ENCODE measurements around the gene RPGRIP1.

Gene RPGRIP1

DNA sequence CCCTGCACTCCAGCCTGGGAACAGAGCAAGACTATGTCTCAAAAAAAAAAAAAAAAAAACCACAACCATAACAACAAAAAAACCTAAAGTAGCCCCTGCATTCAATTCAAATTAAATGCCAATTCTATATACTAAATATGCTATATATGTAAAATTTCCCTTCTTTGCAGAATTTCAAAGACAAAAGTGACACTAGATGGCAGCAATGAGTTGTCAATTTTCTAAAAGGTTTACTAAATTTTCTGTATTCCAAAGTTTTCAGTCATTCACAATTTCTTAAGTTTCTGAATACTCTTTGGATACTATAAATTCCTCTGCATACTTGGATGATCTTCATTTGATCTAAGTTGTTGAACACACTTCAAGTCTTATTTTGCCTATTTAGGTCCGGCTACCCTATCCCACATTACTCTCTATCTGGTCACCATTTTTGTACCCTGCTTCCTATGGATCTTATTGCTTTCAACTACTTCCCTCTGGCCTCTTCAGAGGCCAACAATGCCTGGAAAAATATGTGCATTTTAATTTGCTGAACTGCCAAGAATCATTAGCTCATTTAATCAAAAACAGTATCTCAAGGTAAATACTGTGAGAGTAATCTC is 38.6 kb upstream of the RPGRIP1 start:
- H3K36me3 ChIP-seq (ENCODE audit: control insufficient read depth in 2 of 2, insufficient read depth in 1 of 2, low read length in 2 of 2), result peaks cover 59 to 83% of the 10 kb centered on the region in 2 experiments
- no peak overlapping the region for H3K27ac ChIP-seq (ENCODE audit: extremely low read depth, low read depth, low read length)
- ChIA-PET POLR2A (no interaction called here), CTCF (interaction anchor here (1.3 kb wide), 2 partner anchors 11 to 13 kb away, joined by 3 to 6 read pairs; no protein-coding TSS in a partner anchor)
- H3K4me1 ChIP-seq (ENCODE audit: control insufficient read depth, insufficient read depth, low read length), result peaks cover 3% of the 10 kb centered on the region; the same call in 1 of the 2 replicates
- TF ChIP-seq KLF8 (tag by site-specific recombination; IDR thresholded peaks at IDR 0.05) (no peak), ZNF654 (tag by site-specific recombination; IDR thresholded peaks at IDR 0.05; ENCODE audit: low read depth) (peak; percentile 36)
- no peaks in the 10 kb centered on the region for H3K9me3 ChIP-seq (ENCODE audit: control insufficient read depth, insufficient read depth, low read depth, low read length)
- no peak overlapping the region for H3K4me3 ChIP-seq (ENCODE audit: low read depth, low read length)

DNA sequence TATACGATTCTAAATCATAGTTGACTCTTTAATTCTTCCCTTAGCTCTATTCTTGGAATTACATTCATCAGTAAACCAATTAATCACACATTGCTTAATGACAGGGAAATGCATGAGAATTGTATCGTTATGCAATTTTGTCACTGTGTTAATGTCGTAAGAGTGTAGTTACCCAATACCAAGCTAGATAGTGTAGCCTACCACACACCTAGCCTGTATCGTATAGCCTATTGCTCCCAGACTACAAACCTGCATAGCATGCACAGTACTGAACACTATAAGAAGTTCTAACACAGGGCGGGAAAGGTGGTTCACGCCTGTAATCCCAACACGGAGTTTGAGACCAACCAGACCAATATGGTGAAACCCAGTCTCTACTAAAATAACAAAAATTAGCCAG is 35.3 kb upstream of the RPGRIP1 start:
- ChIA-PET POLR2A (interaction anchor here (0.6 kb wide), 1 partner anchor 9 kb away, joined by 4 read pairs; no protein-coding TSS in a partner anchor), CTCF (interaction anchor here (0.6 to 1.2 kb wide), 3 partner anchors 9 to 92 kb away, joined by 3 read pairs; no protein-coding TSS in a partner anchor)
- Histone ChIP-seq H3K27ac (ENCODE audit: extremely low read depth, low read depth, low read length) (no peak overlapping the region), H3K9me3 (ENCODE audit: control insufficient read depth, insufficient read depth, low read depth, low read length) (no peaks in the 10 kb centered on the region), H3K4me1 (ENCODE audit: control insufficient read depth, insufficient read depth, low read length) (peaks cover 15% of the 10 kb centered on the region), H3K36me3 (ENCODE audit: control insufficient read depth in 2 of 2, insufficient read depth in 1 of 2, low read length in 2 of 2) (peaks cover 65 to 83% of the 10 kb centered on the region in 2 experiments), H3K4me3 (ENCODE audit: low read depth, low read length) (no peak overlapping the region)
- no peak for TF ChIP-seq ZNF23 (tag by site-specific recombination; IDR thresholded peaks at IDR 0.05; ENCODE audit: borderline replicate concordance)
- TF ChIP-seq, protein P1, sequence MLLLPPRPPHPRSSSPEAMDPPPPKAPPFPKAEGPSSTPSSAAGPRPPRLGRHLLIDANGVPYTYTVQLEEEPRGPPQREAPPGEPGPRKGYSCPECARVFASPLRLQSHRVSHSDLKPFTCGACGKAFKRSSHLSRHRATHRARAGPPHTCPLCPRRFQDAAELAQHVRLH (tag by site-specific recombination; IDR thresholded peaks at IDR 0.05), result no peak
- no peak for TF ChIP-seq SP2 (tag by site-specific recombination; IDR thresholded peaks at IDR 0.05)
- TF ChIP-seq, protein P2, sequence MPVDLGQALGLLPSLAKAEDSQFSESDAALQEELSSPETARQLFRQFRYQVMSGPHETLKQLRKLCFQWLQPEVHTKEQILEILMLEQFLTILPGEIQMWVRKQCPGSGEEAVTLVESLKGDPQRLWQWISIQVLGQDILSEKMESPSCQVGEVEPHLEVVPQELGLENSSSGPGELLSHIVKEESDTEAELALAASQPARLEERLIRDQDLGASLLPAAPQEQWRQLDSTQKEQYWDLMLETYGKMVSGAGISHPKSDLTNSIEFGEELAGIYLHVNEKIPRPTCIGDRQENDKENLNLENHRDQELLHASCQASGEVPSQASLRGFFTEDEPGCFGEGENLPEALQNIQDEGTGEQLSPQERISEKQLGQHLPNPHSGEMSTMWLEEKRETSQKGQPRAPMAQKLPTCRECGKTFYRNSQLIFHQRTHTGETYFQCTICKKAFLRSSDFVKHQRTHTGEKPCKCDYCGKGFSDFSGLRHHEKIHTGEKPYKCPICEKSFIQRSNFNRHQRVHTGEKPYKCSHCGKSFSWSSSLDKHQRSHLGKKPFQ (tag by site-specific recombination; IDR thresholded peaks at IDR 0.05), result no peak
- TF ChIP-seq ZNF354C (tag by site-specific recombination; IDR thresholded peaks at IDR 0.05; ENCODE audit: borderline replicate concordance, low read depth), result no peak
- no peak for TF ChIP-seq ZNF473 (tag by site-specific recombination; IDR thresholded peaks at IDR 0.05)
- no peak for TF ChIP-seq ZNF248 (tag by site-specific recombination; IDR thresholded peaks at IDR 0.05)
- TF ChIP-seq, protein P3, sequence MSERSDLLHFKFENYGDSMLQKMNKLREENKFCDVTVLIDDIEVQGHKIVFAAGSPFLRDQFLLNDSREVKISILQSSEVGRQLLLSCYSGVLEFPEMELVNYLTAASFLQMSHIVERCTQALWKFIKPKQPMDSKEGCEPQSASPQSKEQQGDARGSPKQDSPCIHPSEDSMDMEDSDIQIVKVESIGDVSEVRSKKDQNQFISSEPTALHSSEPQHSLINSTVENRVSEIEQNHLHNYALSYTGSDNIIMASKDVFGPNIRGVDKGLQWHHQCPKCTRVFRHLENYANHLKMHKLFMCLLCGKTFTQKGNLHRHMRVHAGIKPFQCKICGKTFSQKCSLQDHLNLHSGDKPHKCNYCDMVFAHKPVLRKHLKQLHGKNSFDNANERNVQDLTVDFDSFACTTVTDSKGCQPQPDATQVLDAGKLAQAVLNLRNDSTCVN (tag by site-specific recombination; optimal IDR thresholded peaks at IDR 0.05), result no peak
- no peak for TF ChIP-seq ZNF175 (tag by site-specific recombination; IDR thresholded peaks at IDR 0.05)
- no peak for TF ChIP-seq ZNF48 (tag by site-specific recombination; IDR thresholded peaks at IDR 0.05)
- no peak for TF ChIP-seq ZNF114 (tag by site-specific recombination; IDR thresholded peaks at IDR 0.05)
- no peak for TF ChIP-seq ZBTB1 (tag by site-specific recombination; IDR thresholded peaks at IDR 0.05)
- TF ChIP-seq YY2 (tag by site-specific recombination; IDR thresholded peaks at IDR 0.05), result no peak
- TF ChIP-seq ZNF776 (tag by site-specific recombination; IDR thresholded peaks at IDR 0.05; ENCODE audit: borderline replicate concordance), result no peak
- no peak for TF ChIP-seq ZNF133 (tag by site-specific recombination; IDR thresholded peaks at IDR 0.05)

DNA sequence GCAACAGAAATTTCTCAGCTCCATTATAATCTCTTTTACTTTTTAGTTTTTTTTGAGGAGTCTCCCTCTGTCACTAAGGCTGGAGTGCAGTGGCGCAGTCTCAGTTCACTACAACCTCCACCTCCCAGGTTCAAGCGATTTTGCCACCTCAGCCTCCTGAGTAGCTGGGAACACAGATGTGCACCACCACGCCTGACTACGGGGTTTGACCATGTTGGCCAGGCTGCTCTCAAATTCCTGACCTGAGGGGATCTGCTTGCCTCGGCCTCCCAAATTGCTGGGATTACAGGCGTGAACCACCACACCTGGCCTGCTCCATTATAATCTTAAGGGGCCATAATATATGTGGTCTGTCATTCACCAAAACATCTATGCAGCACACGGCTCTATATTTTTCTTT is 34.1 kb upstream of the RPGRIP1 start:
- H3K27ac ChIP-seq (ENCODE audit: extremely low read depth, low read depth, low read length), result no peak overlapping the region
- CTCF ChIA-PET, result no interaction called here
- POLR2A ChIA-PET, result interaction anchor here (0.6 to 0.9 kb wide), 3 partner anchors 9 to 54 kb away, joined by 3 to 4 read pairs (median 3); no protein-coding TSS in a partner anchor
- peaks cover 15% of the 10 kb centered on the region for H3K4me1 ChIP-seq (ENCODE audit: control insufficient read depth, insufficient read depth, low read length)
- H3K9me3 ChIP-seq (ENCODE audit: control insufficient read depth, insufficient read depth, low read depth, low read length), result no peaks in the 10 kb centered on the region
- peaks cover 74 to 84% of the 10 kb centered on the region in 2 experiments for H3K36me3 ChIP-seq (ENCODE audit: control insufficient read depth in 2 of 2, insufficient read depth in 1 of 2, low read length in 2 of 2)
- TF ChIP-seq, protein P4, sequence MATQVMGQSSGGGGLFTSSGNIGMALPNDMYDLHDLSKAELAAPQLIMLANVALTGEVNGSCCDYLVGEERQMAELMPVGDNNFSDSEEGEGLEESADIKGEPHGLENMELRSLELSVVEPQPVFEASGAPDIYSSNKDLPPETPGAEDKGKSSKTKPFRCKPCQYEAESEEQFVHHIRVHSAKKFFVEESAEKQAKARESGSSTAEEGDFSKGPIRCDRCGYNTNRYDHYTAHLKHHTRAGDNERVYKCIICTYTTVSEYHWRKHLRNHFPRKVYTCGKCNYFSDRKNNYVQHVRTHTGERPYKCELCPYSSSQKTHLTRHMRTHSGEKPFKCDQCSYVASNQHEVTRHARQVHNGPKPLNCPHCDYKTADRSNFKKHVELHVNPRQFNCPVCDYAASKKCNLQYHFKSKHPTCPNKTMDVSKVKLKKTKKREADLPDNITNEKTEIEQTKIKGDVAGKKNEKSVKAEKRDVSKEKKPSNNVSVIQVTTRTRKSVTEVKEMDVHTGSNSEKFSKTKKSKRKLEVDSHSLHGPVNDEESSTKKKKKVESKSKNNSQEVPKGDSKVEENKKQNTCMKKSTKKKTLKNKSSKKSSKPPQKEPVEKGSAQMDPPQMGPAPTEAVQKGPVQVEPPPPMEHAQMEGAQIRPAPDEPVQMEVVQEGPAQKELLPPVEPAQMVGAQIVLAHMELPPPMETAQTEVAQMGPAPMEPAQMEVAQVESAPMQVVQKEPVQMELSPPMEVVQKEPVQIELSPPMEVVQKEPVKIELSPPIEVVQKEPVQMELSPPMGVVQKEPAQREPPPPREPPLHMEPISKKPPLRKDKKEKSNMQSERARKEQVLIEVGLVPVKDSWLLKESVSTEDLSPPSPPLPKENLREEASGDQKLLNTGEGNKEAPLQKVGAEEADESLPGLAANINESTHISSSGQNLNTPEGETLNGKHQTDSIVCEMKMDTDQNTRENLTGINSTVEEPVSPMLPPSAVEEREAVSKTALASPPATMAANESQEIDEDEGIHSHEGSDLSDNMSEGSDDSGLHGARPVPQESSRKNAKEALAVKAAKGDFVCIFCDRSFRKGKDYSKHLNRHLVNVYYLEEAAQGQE (tag by site-specific recombination; IDR thresholded peaks at IDR 0.05), result no peak
- TF ChIP-seq ZXDB (tag by site-specific recombination; IDR thresholded peaks at IDR 0.05) (no peak), ZNF768 (tag by site-specific recombination; IDR thresholded peaks at IDR 0.05) (no peak), ZNF785 (tag by site-specific recombination; IDR thresholded peaks at IDR 0.05) (no peak)
- no peak overlapping the region for H3K4me3 ChIP-seq (ENCODE audit: low read depth, low read length)
